ENCODE results near the gene RNU1-3.
"Not testable (repeated sequence)": the region's sequence is repeated elsewhere in the genome, so short reads cannot be mapped to it uniquely, and the experiment has no call there.

RNU1-3 gene

DNA sequence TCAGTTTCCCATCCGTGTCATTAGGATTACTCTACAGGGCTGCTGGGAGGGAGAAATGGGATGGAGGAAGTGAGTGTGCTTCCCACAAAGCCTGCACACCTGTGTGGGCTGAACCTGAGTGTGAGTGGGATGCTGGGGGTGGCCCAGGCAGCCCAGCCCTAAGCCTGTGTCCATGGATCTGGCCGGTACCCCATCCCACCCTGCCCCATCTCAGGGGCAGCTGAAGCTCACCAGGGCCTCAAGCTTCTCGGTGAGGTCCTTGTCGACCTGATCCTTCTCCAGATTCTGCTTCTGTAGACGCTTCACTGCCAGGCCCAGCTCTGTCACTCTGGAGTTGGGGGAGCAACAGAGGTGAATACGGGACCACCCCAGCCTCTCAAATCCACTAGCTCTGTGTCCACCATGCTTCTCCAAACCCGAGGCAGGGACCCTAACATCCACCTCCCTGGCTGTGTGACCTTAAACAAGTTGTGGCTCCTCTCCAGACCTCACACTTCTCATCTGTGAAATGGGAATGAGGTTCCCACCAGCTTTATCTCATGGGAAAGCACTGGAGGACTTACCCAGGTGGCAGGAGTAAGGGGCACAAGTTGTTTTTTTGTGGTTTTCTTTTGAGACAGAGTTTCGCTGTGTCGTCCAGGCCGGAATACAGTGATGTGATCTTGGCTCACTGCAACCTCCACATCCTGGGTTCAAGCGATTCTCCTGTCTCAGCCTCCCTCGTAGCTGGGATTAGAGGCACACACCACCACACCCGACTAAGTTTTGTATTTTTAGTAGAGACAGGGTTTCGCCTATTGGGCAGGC is 34.5 kb downstream of the RNU1-3 start:
- H3K9me3 ChIP-seq (ENCODE audit: low read length); H3K4me1 ChIP-seq (ENCODE audit: insufficient read depth, low read length); H3K27me3 ChIP-seq (ENCODE audit: insufficient read depth, low read length); H3K4me3 ChIP-seq (ENCODE audit: low read length); H2AFZ ChIP-seq (ENCODE audit: low read depth, low read length): not testable (repeated sequence)
- H3K36me3 ChIP-seq (ENCODE audit: insufficient read depth, low read length): peaks cover 53% of the 10 kb centered on the region

DNA sequence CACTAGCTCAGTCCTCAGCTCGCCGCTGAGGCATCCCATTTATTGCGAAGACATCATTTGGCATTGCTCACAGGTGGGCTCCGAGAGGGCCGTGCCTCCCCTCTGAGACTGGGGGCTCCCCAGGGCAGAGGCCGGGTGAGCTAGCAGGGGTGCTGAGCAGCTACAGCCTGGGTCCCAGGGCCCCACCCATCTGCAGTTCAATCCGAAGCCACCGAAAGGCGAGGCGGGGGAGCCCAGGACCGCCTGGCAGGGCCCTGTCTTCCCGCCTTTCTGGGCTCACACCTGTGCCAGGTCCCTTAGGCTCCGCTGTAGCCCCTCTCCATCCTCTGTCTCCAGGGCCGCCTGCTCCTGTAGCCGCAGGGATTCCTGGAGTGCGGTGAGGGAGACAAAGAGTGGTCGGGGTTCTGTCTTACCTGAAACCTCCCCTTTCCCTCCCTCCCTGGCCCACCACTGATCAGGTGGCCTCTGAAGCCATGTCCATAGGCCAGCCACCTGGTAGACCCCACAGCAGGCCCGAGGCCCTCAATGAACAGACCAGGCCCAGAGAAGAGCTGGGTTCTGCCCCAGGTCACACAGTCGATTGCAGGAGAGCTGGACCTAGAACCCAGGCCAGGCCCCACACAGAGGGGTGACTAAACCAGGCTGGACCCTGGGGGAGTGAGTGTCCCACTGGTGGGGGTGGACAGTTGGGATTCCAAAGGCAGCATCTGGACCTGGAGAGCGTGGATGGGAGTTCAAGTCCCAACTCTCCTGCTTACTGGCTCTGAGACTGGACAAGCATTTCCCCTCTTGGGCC is 35.3 kb downstream of the RNU1-3 start:
- Histone ChIP-seq H3K4me1 (ENCODE audit: insufficient read depth, low read length) (no peaks in the 10 kb centered on the region), H3K4me3 (ENCODE audit: low read length) (no peak overlapping the region), H3K9me3 (ENCODE audit: low read length) (no peaks in the 10 kb centered on the region), H3K36me3 (ENCODE audit: insufficient read depth, low read length) (peaks cover 59% of the 10 kb centered on the region), H2AFZ (ENCODE audit: low read depth, low read length) (no peak overlapping the region), H3K27me3 (ENCODE audit: insufficient read depth, low read length) (no peaks in the 10 kb centered on the region)

GRCh38 chr1:16630661-16631247 is 36.0 kb downstream of the RNU1-3 start:
- H3K4me3 ChIP-seq (ENCODE audit: low read length): no peak overlapping the region

DNA sequence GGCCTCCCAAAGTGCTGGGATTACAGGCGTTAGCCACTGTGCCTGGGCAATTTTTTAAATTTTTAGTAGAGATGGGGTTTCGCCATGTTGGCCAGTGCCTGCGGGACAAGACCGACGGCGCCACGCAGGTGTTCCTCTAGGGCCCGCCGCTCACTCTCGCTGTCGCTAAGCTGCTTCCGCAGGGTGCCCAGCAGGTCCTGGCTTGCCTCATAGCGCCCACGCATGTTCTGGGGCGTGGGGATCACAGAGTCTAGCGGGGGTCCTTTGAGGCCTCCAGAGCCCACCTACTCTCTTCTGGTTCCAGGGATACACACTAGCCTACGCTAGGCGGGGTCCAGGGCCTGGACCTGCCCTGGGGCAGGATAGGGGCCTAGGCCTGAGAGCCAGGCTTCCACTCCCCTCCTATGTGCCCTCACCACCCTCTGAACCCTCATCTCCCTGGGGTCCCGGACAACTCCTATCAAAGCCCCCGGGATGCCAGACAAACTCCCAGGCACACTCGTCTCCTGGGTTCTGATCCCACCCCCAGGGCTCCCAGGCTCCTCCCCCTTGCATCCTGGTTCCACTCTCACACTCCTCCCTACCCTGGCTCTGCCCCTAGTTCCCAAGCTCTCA is 36.7 kb downstream of the RNU1-3 start:
- peaks cover 70% of the 10 kb centered on the region for H3K36me3 ChIP-seq (ENCODE audit: insufficient read depth, low read length)
- not testable (repeated sequence) for H3K9me3 ChIP-seq (ENCODE audit: low read length); H3K4me1 ChIP-seq (ENCODE audit: insufficient read depth, low read length); H3K4me3 ChIP-seq (ENCODE audit: low read length); H2AFZ ChIP-seq (ENCODE audit: low read depth, low read length); H3K27me3 ChIP-seq (ENCODE audit: insufficient read depth, low read length)

More at GRCh38 chr1:16630661-16631247, 36.0 kb downstream of the RNU1-3 start:
- no peak overlapping the region for H2AFZ ChIP-seq (ENCODE audit: low read depth, low read length)
- H3K36me3 ChIP-seq (ENCODE audit: insufficient read depth, low read length): peaks cover 66% of the 10 kb centered on the region
- no peaks in the 10 kb centered on the region for H3K4me1 ChIP-seq (ENCODE audit: insufficient read depth, low read length)
- H3K9me3 ChIP-seq (ENCODE audit: low read length): no peaks in the 10 kb centered on the region
- no peaks in the 10 kb centered on the region for H3K27me3 ChIP-seq (ENCODE audit: insufficient read depth, low read length)

- no peak overlapping the region for H2AFZ ChIP-seq (ENCODE audit: low read depth, low read length)
- H3K27me3 ChIP-seq (ENCODE audit: insufficient read depth, low read length): no peaks in the 10 kb centered on the region
- no peak overlapping the region for H3K4me3 ChIP-seq (ENCODE audit: low read length)
- H3K9me3 ChIP-seq (ENCODE audit: low read length): no peaks in the 10 kb centered on the region
- peaks cover 74% of the 10 kb centered on the region for H3K36me3 ChIP-seq (ENCODE audit: insufficient read depth, low read length)
- H3K4me1 ChIP-seq (ENCODE audit: insufficient read depth, low read length): no peaks in the 10 kb centered on the region
These were observed 38.2 kb downstream of the RNU1-3 start for GRCh38 chr1:16628361-16629111.

GRCh38 chr1:16626409-16626983 is 40.3 kb downstream of the RNU1-3 start:
- not testable (repeated sequence) for H3K4me3 ChIP-seq (ENCODE audit: low read length); H2AFZ ChIP-seq (ENCODE audit: low read depth, low read length); H3K27me3 ChIP-seq (ENCODE audit: insufficient read depth, low read length); H3K4me1 ChIP-seq (ENCODE audit: insufficient read depth, low read length); H3K9me3 ChIP-seq (ENCODE audit: low read length)
- peaks cover 65% of the 10 kb centered on the region for H3K36me3 ChIP-seq (ENCODE audit: insufficient read depth, low read length)

GRCh38 chr1:16625497-16626408 is 41.0 kb downstream of the RNU1-3 start:
- no peak overlapping the region for H3K4me3 ChIP-seq (ENCODE audit: low read length)
- no peaks in the 10 kb centered on the region for H3K4me1 ChIP-seq (ENCODE audit: insufficient read depth, low read length)
- no peaks in the 10 kb centered on the region for H3K9me3 ChIP-seq (ENCODE audit: low read length)
- no peak overlapping the region for H2AFZ ChIP-seq (ENCODE audit: low read depth, low read length)
- H3K36me3 ChIP-seq (ENCODE audit: insufficient read depth, low read length): peaks cover 57% of the 10 kb centered on the region
- H3K27me3 ChIP-seq (ENCODE audit: insufficient read depth, low read length): no peaks in the 10 kb centered on the region

- peaks cover 46% of the 10 kb centered on the region for H3K36me3 ChIP-seq (ENCODE audit: insufficient read depth, low read length)
These were observed 42.7 kb downstream of the RNU1-3 start for GRCh38 chr1:16623812-16624719.

DNA sequence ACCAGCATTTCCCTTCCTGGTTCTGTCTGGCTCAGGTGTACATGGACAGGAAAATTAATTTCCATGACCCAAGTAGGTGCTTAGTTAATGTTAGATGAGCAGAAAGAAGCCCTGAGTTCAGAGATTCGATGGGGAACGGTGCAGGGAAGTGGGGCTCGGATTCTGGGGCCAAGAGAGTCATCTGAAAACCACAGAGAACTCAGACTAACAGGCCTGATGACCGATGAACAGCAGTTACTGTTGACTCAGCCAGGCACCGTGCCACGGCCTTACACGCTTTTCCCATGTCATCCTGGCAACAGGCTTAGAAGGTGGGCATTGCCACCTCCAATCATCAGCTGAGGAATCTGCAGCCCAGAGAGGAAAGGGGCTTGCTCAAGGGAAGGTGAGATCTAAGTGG is 43.4 kb downstream of the RNU1-3 start:
- peaks cover 44% of the 10 kb centered on the region for H3K36me3 ChIP-seq (ENCODE audit: insufficient read depth, low read length)
- H3K27me3 ChIP-seq (ENCODE audit: insufficient read depth, low read length); H3K4me3 ChIP-seq (ENCODE audit: low read length); H2AFZ ChIP-seq (ENCODE audit: low read depth, low read length); H3K9me3 ChIP-seq (ENCODE audit: low read length); H3K4me1 ChIP-seq (ENCODE audit: insufficient read depth, low read length): not testable (repeated sequence)

More at GRCh38 chr1:16623812-16624719, 42.7 kb downstream of the RNU1-3 start:
- H3K9me3 ChIP-seq (ENCODE audit: low read length); H3K27me3 ChIP-seq (ENCODE audit: insufficient read depth, low read length); H3K4me3 ChIP-seq (ENCODE audit: low read length); H2AFZ ChIP-seq (ENCODE audit: low read depth, low read length); H3K4me1 ChIP-seq (ENCODE audit: insufficient read depth, low read length): not testable (repeated sequence)

DNA sequence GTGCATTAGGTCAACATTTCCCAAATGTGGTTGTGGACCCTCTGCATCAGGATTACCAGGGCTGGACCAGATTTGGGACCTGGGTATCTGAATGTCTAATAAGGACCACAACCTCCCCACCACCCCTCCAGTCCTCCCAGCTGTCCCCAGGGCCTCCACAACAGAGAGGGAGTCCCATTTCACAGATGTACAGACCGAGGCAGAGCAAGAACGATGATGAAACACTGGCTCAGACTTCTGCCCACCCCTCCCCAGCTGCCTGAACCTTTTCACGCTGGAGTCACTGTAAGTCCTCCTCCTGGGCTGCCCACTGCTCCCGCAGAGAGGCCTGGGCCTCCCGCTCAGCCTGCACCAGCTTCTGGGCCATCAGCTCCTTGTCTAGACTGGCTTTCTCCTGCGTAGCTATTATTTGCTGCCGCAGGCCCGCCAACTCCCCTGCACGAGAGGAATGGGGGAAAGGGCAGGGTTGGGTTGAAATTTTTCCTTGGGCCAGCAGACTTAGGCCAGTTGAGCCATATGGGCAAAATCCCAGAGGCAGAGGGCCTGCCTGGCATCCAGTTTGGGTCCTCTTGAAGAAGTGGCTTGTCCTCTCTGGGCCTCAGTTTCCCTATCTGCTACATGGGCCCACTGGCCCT is 45.0 kb downstream of the RNU1-3 start:
- peaks cover 37% of the 10 kb centered on the region for H3K36me3 ChIP-seq (ENCODE audit: insufficient read depth, low read length)
- not testable (repeated sequence) for H3K4me1 ChIP-seq (ENCODE audit: insufficient read depth, low read length); H3K9me3 ChIP-seq (ENCODE audit: low read length); H3K4me3 ChIP-seq (ENCODE audit: low read length); H3K27me3 ChIP-seq (ENCODE audit: insufficient read depth, low read length); H2AFZ ChIP-seq (ENCODE audit: low read depth, low read length)

DNA sequence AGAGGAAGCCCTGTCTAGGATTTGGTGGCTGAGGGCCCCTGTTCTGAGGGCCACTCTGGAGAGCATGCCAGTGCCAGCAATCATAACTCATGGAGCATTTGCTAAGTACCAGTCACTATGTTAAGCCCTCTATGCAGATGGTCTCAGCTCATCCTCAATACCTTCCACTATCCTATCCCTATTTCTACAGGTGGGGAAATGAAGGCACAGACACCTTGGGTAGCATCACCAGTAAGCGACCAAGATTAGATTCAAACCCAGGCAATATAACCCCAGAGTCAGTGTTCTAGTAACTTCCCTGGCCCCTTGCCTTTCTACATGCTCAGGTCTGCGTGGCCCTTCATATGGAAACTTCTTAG is 45.5 kb downstream of the RNU1-3 start:
- no peaks in the 10 kb centered on the region for H3K27me3 ChIP-seq (ENCODE audit: insufficient read depth, low read length)
- H2AFZ ChIP-seq (ENCODE audit: low read depth, low read length): no peak overlapping the region
- H3K4me1 ChIP-seq (ENCODE audit: insufficient read depth, low read length): peaks cover 4% of the 10 kb centered on the region
- H3K36me3 ChIP-seq (ENCODE audit: insufficient read depth, low read length): peaks cover 33% of the 10 kb centered on the region
- no peak overlapping the region for H3K4me3 ChIP-seq (ENCODE audit: low read length)
- H3K9me3 ChIP-seq (ENCODE audit: low read length): no peaks in the 10 kb centered on the region
